Lower leg skin (tissue), 3 donors: ENCODE data around the gene XPR1.

Experiments
- CTCF ChIP-seq, 3 donors: fragments of 450-650 bp; IDR thresholded peaks; one replicate each; pipeline ENCODE4 v1.5.1; 2016; ENCODE audit warnings: antibody characterized with exemption in 3 of 3, mild to moderate bottlenecking in 3 of 3, moderate library complexity in 2 of 3
- POLR2A ChIP-seq, 2 donors: fragments of 450-650 bp; IDR thresholded peaks; one replicate each; pipeline ENCODE4 v1.6.1; 2016 to 2017; ENCODE audit warnings: antibody characterized with exemption in 2 of 2, mild to moderate bottlenecking in 1 of 2, moderate library complexity in 1 of 2

GRCh38 chr1:180925471-180926051 is 293.7 kb downstream of the XPR1 start:
- TF ChIP-seq CTCF (IDR thresholded peaks at IDR 0.05), result no peak
- no peak for TF ChIP-seq POLR2A (IDR thresholded peaks at IDR 0.05)
